NB4 (cell line): ENCODE data around the gene APOBEC4.

Experiments used
- MYC ChIP-seq: IDR thresholded peaks from 2 replicates; pipeline ENCODE4 v1.6.1; 2011; ENCODE audit warnings: low read depth, low read length
- POLR2A ChIP-seq: IDR thresholded peaks from 2 replicates; pipeline ENCODE4 v1.6.1; 2011; ENCODE audit warnings: mild to moderate bottlenecking; ENCODE audit not compliant: insufficient read length; ENCODE audit errors: extremely low read depth
- TF ChIP-seq, protein P1 (sequence below): IDR thresholded peaks from one replicate; pipeline ENCODE4 v1.5.1; 2012; ENCODE audit warnings: low read depth, low read length

DNA sequence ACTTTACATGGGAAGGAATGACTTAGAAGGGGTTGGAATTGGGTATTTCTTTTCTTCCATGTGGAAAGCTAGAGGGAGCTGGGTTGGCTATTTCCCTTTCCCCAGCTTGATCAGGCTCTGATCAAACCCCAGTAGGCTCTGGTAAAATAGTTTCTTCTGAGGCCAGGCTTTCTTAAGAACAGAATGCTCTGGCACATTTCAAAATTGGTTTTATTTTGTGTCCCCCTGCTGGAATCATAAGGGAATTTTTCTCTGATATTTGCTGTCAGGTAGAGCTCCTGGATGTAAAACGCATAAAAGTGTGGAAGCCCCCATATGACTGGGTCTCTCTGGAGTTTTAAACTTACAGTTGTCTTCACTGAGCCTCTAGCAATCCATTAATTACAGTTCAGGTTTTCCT is 17.1 kb upstream of the APOBEC4 start:
- TF ChIP-seq, protein P1, sequence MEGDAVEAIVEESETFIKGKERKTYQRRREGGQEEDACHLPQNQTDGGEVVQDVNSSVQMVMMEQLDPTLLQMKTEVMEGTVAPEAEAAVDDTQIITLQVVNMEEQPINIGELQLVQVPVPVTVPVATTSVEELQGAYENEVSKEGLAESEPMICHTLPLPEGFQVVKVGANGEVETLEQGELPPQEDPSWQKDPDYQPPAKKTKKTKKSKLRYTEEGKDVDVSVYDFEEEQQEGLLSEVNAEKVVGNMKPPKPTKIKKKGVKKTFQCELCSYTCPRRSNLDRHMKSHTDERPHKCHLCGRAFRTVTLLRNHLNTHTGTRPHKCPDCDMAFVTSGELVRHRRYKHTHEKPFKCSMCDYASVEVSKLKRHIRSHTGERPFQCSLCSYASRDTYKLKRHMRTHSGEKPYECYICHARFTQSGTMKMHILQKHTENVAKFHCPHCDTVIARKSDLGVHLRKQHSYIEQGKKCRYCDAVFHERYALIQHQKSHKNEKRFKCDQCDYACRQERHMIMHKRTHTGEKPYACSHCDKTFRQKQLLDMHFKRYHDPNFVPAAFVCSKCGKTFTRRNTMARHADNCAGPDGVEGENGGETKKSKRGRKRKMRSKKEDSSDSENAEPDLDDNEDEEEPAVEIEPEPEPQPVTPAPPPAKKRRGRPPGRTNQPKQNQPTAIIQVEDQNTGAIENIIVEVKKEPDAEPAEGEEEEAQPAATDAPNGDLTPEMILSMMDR = no peak
- TF ChIP-seq POLR2A (no peak), MYC (no peak)
